ENCODE measurements around the gene CAPN5. TPM values are rescaled to one million over a fixed set of nuclear protein-coding genes. Genes with fewer than 3 reads are reported as not detected.
A peak's percentile ranks its signal among the peaks of the same experiment; 100 is the strongest.

Gene CAPN5
- total and polyA plus RNA-seq, 5 experiments from 2014 or later: 6.2 to 13.1 (median 9.5) TPM

- peak overlapping the region in 4 of 10 donors; percentile 11 to 53 (median 33) for H3K27ac Mint-ChIP-seq
- peaks cover 30 to 64% (median 56%) of the 10 kb centered on the region in 4 donors for H3K4me1 Mint-ChIP-seq
- no peaks in the 10 kb centered on the region for H3K36me3 Mint-ChIP-seq
- ATAC-seq: no peak
- no peak for DNase-seq
- peak overlapping the region in 1 of 10 donors; percentile 7 for H3K4me3 Mint-ChIP-seq
- H3K9me3 Mint-ChIP-seq: no peaks in the 10 kb centered on the region
- POLR2A ChIA-PET: interaction anchor here (2.0 kb wide), 1 partner anchor 12 kb away, joined by 4 read pairs; no protein-coding TSS in a partner anchor
- no peaks in the 10 kb centered on the region for H3K27me3 Mint-ChIP-seq
Observed at GRCh38 chr11:77069969-77070582, 3.3 kb downstream of the CAPN5 start.

GRCh38 chr11:77071077-77071476 is 4.3 kb downstream of the CAPN5 start:
- no peak for ATAC-seq
- Mint-ChIP-seq H3K4me1 (peaks cover 27 to 58% (median 54%) of the 10 kb centered on the region in 4 donors), H3K4me3 (no peak overlapping the region), H3K9me3 (no peaks in the 10 kb centered on the region), H3K27ac (peak overlapping the region in 1 of 10 donors; percentile 23), H3K27me3 (no peaks in the 10 kb centered on the region), H3K36me3 (no peaks in the 10 kb centered on the region)
- no peak for DNase-seq
- POLR2A ChIA-PET: interaction anchor here (2.0 kb wide), 1 partner anchor 11 kb away, joined by 4 read pairs; no protein-coding TSS in a partner anchor

- no peaks in the 10 kb centered on the region for H3K9me3 Mint-ChIP-seq
- POLR2A ChIA-PET: no interaction called here
- DNase-seq (no peak), ATAC-seq (no peak)
- H3K36me3 Mint-ChIP-seq: no peaks in the 10 kb centered on the region
- H3K4me1 Mint-ChIP-seq: peaks cover 27 to 62% (median 55%) of the 10 kb centered on the region in 4 donors
- H3K27me3 Mint-ChIP-seq: no peaks in the 10 kb centered on the region
- H3K27ac Mint-ChIP-seq: peak overlapping the region in 7 of 10 donors; percentile 28 to 76 (median 73)
- H3K4me3 Mint-ChIP-seq: peak overlapping the region in 7 of 10 donors; percentile 1 to 65 (median 25)
Observed at GRCh38 chr11:77071671-77072605, 5.2 kb downstream of the CAPN5 start.

- ATAC-seq (no peak), DNase-seq (no peak)
- Mint-ChIP-seq H3K9me3 (no peaks in the 10 kb centered on the region), H3K36me3 (no peaks in the 10 kb centered on the region), H3K27me3 (no peaks in the 10 kb centered on the region), H3K4me1 (peaks cover 23 to 54% (median 50%) of the 10 kb centered on the region in 4 donors), H3K27ac (peak overlapping the region in 6 of 10 donors; percentile 19 to 74 (median 52)), H3K4me3 (peak overlapping the region in 4 of 10 donors; percentile 26 to 62 (median 30))
- POLR2A ChIA-PET: no interaction called here
Observed at GRCh38 chr11:77072851-77073327, 6.1 kb downstream of the CAPN5 start.

GRCh38 chr11:77073328-77074001 is 6.7 kb downstream of the CAPN5 start:
- Mint-ChIP-seq H3K4me1 (peaks cover 18 to 51% (median 45%) of the 10 kb centered on the region in 4 donors), H3K9me3 (peaks cover 0 to 3% (median 0%) of the 10 kb centered on the region in 9 donors), H3K36me3 (no peaks in the 10 kb centered on the region), H3K4me3 (peak overlapping the region in 3 of 10 donors; percentile 28 to 42 (median 33)), H3K27me3 (no peaks in the 10 kb centered on the region), H3K27ac (peak overlapping the region in 2 of 10 donors; percentile 44 to 59)
- POLR2A ChIA-PET: no interaction called here
- ATAC-seq (no peak), DNase-seq (no peak)

- Mint-ChIP-seq H3K4me1 (peaks cover 18 to 43% (median 38%) of the 10 kb centered on the region in 4 donors), H3K4me3 (no peak overlapping the region), H3K27ac (peak overlapping the region in 3 of 10 donors; percentile 59 to 65 (median 60)), H3K9me3 (peaks cover 0 to 9% (median 0%) of the 10 kb centered on the region in 9 donors), H3K36me3 (no peaks in the 10 kb centered on the region), H3K27me3 (no peaks in the 10 kb centered on the region)
- ATAC-seq (no peak), DNase-seq (no peak)
- POLR2A ChIA-PET: no interaction called here
Observed at GRCh38 chr11:77074205-77074604, 7.4 kb downstream of the CAPN5 start.

GRCh38 chr11:77074626-77075221 is 8.0 kb downstream of the CAPN5 start:
- POLR2A ChIA-PET: no interaction called here
- H3K27me3 Mint-ChIP-seq: no peaks in the 10 kb centered on the region
- DNase-seq: no peak
- peaks cover 0 to 9% (median 0%) of the 10 kb centered on the region in 9 donors for H3K9me3 Mint-ChIP-seq
- no peak for ATAC-seq
- H3K27ac Mint-ChIP-seq: peak overlapping the region in 1 of 10 donors; percentile 14
- H3K4me3 Mint-ChIP-seq: no peak overlapping the region
- no peaks in the 10 kb centered on the region for H3K36me3 Mint-ChIP-seq
- H3K4me1 Mint-ChIP-seq: peaks cover 18 to 43% (median 36%) of the 10 kb centered on the region in 4 donors

GRCh38 chr11:77075425-77075905 is 8.7 kb downstream of the CAPN5 start:
- no peaks in the 10 kb centered on the region for H3K27me3 Mint-ChIP-seq
- POLR2A ChIA-PET: no interaction called here
- no peak for ATAC-seq
- DNase-seq: no peak
- H3K9me3 Mint-ChIP-seq: peaks cover 0 to 9% (median 0%) of the 10 kb centered on the region in 9 donors
- H3K4me1 Mint-ChIP-seq: peaks cover 18 to 49% (median 38%) of the 10 kb centered on the region in 4 donors
- no peak overlapping the region for H3K4me3 Mint-ChIP-seq
- no peak overlapping the region for H3K27ac Mint-ChIP-seq
- H3K36me3 Mint-ChIP-seq: no peaks in the 10 kb centered on the region

GRCh38 chr11:77079666-77080065 is 12.9 kb downstream of the CAPN5 start:
- ATAC-seq (no peak), DNase-seq (no peak)
- Mint-ChIP-seq H3K27me3 (no peaks in the 10 kb centered on the region), H3K9me3 (peaks cover 0 to 9% (median 0%) of the 10 kb centered on the region in 9 donors), H3K36me3 (no peaks in the 10 kb centered on the region), H3K4me1 (peaks cover 17 to 47% (median 28%) of the 10 kb centered on the region in 4 donors), H3K4me3 (no peak overlapping the region), H3K27ac (no peak overlapping the region)
- POLR2A ChIA-PET: interaction anchor here (0.5 to 1.5 kb wide), 2 partner anchors 9 to 1865 kb away, joined by 3 read pairs; no protein-coding TSS in a partner anchor

- H3K9me3 Mint-ChIP-seq: peaks cover 0 to 9% (median 0%) of the 10 kb centered on the region in 9 donors
- DNase-seq: peak in 1 of 10 donors; percentile 30
- POLR2A ChIA-PET: interaction anchor here (1.2 to 2.8 kb wide), 3 partner anchors 8 to 26 kb away, joined by 3 to 25 read pairs (median 3); partner anchors contain the start of gene CAPN5
- H3K27ac Mint-ChIP-seq: peak overlapping the region in 2 of 10 donors; percentile 52 to 96
- ATAC-seq: no peak
- no peak overlapping the region for H3K4me3 Mint-ChIP-seq
- peaks cover 0 to 3% (median 0%) of the 10 kb centered on the region in 3 donors for H3K36me3 Mint-ChIP-seq
- H3K4me1 Mint-ChIP-seq: peaks cover 16 to 45% (median 28%) of the 10 kb centered on the region in 4 donors
- H3K27me3 Mint-ChIP-seq: no peaks in the 10 kb centered on the region
Observed at GRCh38 chr11:77080643-77081210, 14.0 kb downstream of the CAPN5 start.

- peak in 2 of 10 donors; percentile 12 to 26 for DNase-seq
- Mint-ChIP-seq H3K27me3 (no peaks in the 10 kb centered on the region), H3K9me3 (peaks cover 0 to 9% (median 0%) of the 10 kb centered on the region in 9 donors), H3K27ac (peak overlapping the region; percentile 53 to 99 (median 80)), H3K36me3 (peaks cover 0 to 3% (median 0%) of the 10 kb centered on the region in 3 donors), H3K4me3 (peak overlapping the region in 4 of 10 donors; percentile 12 to 85 (median 16)), H3K4me1 (peaks cover 16 to 45% (median 27%) of the 10 kb centered on the region in 4 donors)
- POLR2A ChIA-PET: interaction anchor here (1.0 to 2.8 kb wide), 3 partner anchors 14 to 26 kb away, joined by 3 to 25 read pairs (median 3); partner anchors contain the start of gene CAPN5
- ATAC-seq: no peak
Observed at GRCh38 chr11:77081381-77081851, 14.6 kb downstream of the CAPN5 start.

Data from naive thymus-derived CD8-positive, alpha-beta T cell (primary cell).